SU-DHL-6 (cell line): ENCODE data around the gene LHX2.
"Not testable (repeated sequence)": the region's sequence is repeated elsewhere in the genome, so short reads cannot be mapped to it uniquely, and the experiment has no call there.

ENCODE experiments used
- H2AFZ ChIP-seq: fragments of 200-600 bp; sonication (generic); 2 replicates; pipeline ENCODE4 v1.6.1; 2014; ENCODE audit warnings: low read depth, mild to moderate bottlenecking, moderate library complexity, mixed read lengths, antibody characterized with exemption, low read length; ENCODE audit not compliant: severe bottlenecking
- H3F3A ChIP-seq: fragments of 200-600 bp; shearing (Covaris generic); 2 replicates; pipeline ENCODE4 v1.6.0; 2016; ENCODE audit warnings: antibody characterized with exemption, mild to moderate bottlenecking; ENCODE audit not compliant: insufficient read depth
- H3K27ac ChIP-seq: fragments of 200-600 bp; sonication (generic); 2 replicates; pipeline ENCODE4 v1.5.1; 2016; ENCODE audit warnings: low read depth, mild to moderate bottlenecking, low read length, moderate library complexity, mixed read lengths
- H3K27me3 ChIP-seq: fragments of 200-600 bp; sonication (generic), shearing (Covaris generic); 2 replicates; pipeline ENCODE4 v1.6.0; 2014; ENCODE audit warnings: mild to moderate bottlenecking, low read length
- H3K36me3 ChIP-seq: fragments of 200-600 bp; sonication (generic); 2 replicates; pipeline ENCODE4 v1.6.1; 2014; ENCODE audit warnings: mild to moderate bottlenecking, low read length, mixed read lengths
- H3K4me2 ChIP-seq: fragments of 300-600, 200-600 bp; shearing (Covaris generic), sonication (generic); 2 replicates; pipeline ENCODE4 v1.6.0; 2014; ENCODE audit warnings: low read length, low read depth, mild to moderate bottlenecking; ENCODE audit not compliant: poor library complexity, severe bottlenecking
- H3K4me3 ChIP-seq: fragments of 200-600 bp; sonication (generic); 2 replicates; pipeline ENCODE4 v1.5.1; 2014; ENCODE audit warnings: antibody characterized with exemption, low read length, mild to moderate bottlenecking, mixed read lengths; ENCODE audit not compliant: insufficient read depth, poor library complexity, severe bottlenecking
- H3K79me2 ChIP-seq: fragments of 200-600 bp; sonication (generic); 2 replicates; pipeline ENCODE4 v1.6.1; 2014; ENCODE audit warnings: mild to moderate bottlenecking, low read length, moderate library complexity; ENCODE audit not compliant: insufficient read depth
- H3K9ac ChIP-seq: fragments of 200-600 bp; sonication (generic); 2 replicates; pipeline ENCODE4 v1.7.0; 2014; ENCODE audit warnings: mild to moderate bottlenecking, low read length
- H3K9me2 ChIP-seq: fragments of 200-600 bp; sonication (generic); replicated peaks from 2 replicates; pipeline ENCODE4 v1.6.1; 2014; ENCODE audit warnings: low read length; ENCODE audit not compliant: insufficient read depth
- H3K9me3 ChIP-seq: fragments of 200-600 bp; sonication (generic); 2 replicates; pipeline ENCODE4 v1.6.1; 2014; ENCODE audit warnings: low read length, mixed read lengths; ENCODE audit not compliant: insufficient read depth
- H4K20me1 ChIP-seq: fragments of 200-600 bp; sonication (generic); 2 replicates; pipeline ENCODE4 v1.6.1; 2014; ENCODE audit warnings: low read depth, mild to moderate bottlenecking, antibody characterized with exemption, low read length, moderate library complexity, mixed read lengths
- EZH2phosphoT487 ChIP-seq: fragments of 200-600 bp; sonication (generic), shearing (Covaris generic); conservative IDR thresholded peaks from 2 replicates; pipeline ENCODE4 v1.6.1; 2018; ENCODE audit warnings: mild to moderate bottlenecking, antibody characterized with exemption, low read length, moderate library complexity, mixed read lengths
- TF ChIP-seq, protein P1 (sequence below): fragments of 200-600 bp; sonication (generic); IDR thresholded peaks from one replicate; pipeline ENCODE4 v1.5.1; 2017; ENCODE audit warnings: antibody characterized with exemption, mild to moderate bottlenecking, low read length, moderate library complexity; ENCODE audit not compliant: insufficient read depth, poor library complexity, severe bottlenecking

LHX2 gene

DNA sequence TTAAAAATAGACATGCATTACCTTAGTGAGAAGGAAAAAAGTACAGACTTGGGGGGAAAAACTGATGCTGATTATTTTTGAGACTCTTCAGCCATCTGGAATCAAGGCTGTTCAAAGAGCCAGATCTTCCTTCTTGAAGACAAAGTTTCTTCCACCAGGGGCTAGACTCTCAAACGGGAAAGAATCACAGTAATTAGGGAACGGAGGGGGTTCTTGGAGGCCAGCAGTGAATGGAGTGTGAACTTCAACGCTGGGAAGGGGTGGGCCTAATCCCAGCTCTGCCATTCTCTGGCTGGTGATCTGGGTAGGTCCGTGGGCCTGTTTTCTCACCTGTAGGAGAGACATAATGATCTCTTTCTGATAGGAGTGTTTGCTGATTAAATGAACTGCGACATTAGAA is 21.1 kb upstream of the LHX2 start:
- H2AFZ ChIP-seq = no peak overlapping the region
- TF ChIP-seq, protein P1, sequence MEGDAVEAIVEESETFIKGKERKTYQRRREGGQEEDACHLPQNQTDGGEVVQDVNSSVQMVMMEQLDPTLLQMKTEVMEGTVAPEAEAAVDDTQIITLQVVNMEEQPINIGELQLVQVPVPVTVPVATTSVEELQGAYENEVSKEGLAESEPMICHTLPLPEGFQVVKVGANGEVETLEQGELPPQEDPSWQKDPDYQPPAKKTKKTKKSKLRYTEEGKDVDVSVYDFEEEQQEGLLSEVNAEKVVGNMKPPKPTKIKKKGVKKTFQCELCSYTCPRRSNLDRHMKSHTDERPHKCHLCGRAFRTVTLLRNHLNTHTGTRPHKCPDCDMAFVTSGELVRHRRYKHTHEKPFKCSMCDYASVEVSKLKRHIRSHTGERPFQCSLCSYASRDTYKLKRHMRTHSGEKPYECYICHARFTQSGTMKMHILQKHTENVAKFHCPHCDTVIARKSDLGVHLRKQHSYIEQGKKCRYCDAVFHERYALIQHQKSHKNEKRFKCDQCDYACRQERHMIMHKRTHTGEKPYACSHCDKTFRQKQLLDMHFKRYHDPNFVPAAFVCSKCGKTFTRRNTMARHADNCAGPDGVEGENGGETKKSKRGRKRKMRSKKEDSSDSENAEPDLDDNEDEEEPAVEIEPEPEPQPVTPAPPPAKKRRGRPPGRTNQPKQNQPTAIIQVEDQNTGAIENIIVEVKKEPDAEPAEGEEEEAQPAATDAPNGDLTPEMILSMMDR = no peak
- no peak for TF ChIP-seq EZH2phosphoT487
- H4K20me1 ChIP-seq = no peaks in the 10 kb centered on the region
- no peaks in the 10 kb centered on the region for H3K79me2 ChIP-seq
- no peak overlapping the region for H3K9ac ChIP-seq
- no peaks in the 10 kb centered on the region for H3K9me3 ChIP-seq
- H3K9me2 ChIP-seq = no peaks in the 10 kb centered on the region
- H3K4me2 ChIP-seq = no peak overlapping the region
- H3K27me3 ChIP-seq = no peaks in the 10 kb centered on the region
- no peak overlapping the region for H3K27ac ChIP-seq
- no peaks in the 10 kb centered on the region for H3K36me3 ChIP-seq
- no peaks in the 10 kb centered on the region for H3F3A ChIP-seq
- H3K4me3 ChIP-seq = no peak overlapping the region

DNA sequence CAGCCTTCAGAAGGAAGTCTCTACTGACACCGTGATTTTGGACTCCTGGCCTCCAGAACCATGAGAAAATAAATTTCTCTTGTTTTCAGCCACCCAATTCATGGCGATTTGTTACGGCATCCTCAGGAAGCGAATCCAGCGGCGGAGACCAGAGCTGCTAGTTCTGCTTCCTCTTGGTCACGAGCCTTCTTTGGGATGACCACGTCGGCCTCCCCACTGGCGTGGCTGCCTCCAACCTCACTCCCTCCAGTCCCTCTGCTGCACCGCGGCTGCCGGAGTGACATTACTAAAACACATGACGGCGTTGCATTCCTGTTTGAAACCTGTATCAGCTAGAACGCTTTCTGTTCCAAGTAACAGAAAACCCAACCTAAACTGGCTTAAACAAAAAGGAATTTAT is 18.9 kb upstream of the LHX2 start:
- not testable (repeated sequence) for H3K9me2 ChIP-seq, H4K20me1 ChIP-seq, H3K9ac ChIP-seq, H3K9me3 ChIP-seq, H3K4me3 ChIP-seq, H3K79me2 ChIP-seq, H3K4me2 ChIP-seq, H3K27me3 ChIP-seq, H3K27ac ChIP-seq, H3K36me3 ChIP-seq, H3F3A ChIP-seq, H2AFZ ChIP-seq

DNA sequence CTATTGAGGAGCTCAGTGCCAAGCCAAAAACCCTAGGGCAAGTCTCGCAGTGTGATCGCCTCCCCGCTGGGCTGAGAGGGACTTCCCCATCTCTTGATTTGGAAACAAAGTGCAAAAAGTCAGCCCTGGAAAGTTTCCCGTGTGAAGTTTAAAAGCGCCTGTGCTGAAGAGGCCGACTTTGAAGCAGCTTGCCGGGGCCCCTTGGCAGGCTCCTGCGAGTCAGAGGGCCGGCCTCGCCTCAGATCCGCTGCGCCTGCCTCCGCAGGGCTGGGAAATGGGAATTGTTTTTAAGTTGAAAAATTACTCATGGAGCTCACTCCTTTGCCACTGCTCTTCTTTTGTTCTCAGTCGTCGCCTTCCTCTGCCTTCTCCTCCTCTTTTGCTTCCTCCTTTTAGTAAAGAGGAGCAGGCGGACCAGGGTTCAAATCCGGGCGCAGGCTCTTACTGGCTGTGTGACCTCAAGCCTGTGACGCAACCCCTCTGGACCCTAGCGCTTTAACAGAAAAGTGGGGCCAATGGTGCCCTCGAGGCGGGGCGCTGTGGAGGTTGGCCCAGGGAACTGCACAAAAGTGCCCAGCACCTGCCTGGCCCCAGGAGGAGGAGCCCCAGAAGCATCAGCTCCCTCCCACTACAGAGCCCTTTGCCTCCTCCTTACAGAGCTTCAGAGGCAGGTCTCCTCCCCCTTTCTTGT is 14.7 kb upstream of the LHX2 start:
- Histone ChIP-seq H3K36me3 (no peaks in the 10 kb centered on the region), H3F3A (no peaks in the 10 kb centered on the region), H3K79me2 (no peaks in the 10 kb centered on the region), H3K9me2 (no peaks in the 10 kb centered on the region), H3K27ac (no peak overlapping the region), H2AFZ (no peak overlapping the region), H3K4me3 (no peak overlapping the region), H4K20me1 (no peaks in the 10 kb centered on the region), H3K27me3 (no peaks in the 10 kb centered on the region), H3K4me2 (no peak overlapping the region), H3K9me3 (no peaks in the 10 kb centered on the region), H3K9ac (no peak overlapping the region)
- TF ChIP-seq, protein P1 = no peak
- no peak for TF ChIP-seq EZH2phosphoT487

GRCh38 chr9:123997665-123998277 is 13.8 kb upstream of the LHX2 start:
- H2AFZ ChIP-seq = no peak overlapping the region
- TF ChIP-seq, protein P1 = no peak
- TF ChIP-seq EZH2phosphoT487 = no peak
- no peak overlapping the region for H3K9ac ChIP-seq
- H3K27me3 ChIP-seq = no peaks in the 10 kb centered on the region
- H3K4me2 ChIP-seq = no peak overlapping the region
- no peaks in the 10 kb centered on the region for H3K36me3 ChIP-seq
- H3K9me3 ChIP-seq = no peaks in the 10 kb centered on the region
- H3K4me3 ChIP-seq = no peak overlapping the region
- H3K9me2 ChIP-seq = no peaks in the 10 kb centered on the region
- H3K79me2 ChIP-seq = no peaks in the 10 kb centered on the region
- H3F3A ChIP-seq = no peaks in the 10 kb centered on the region
- H4K20me1 ChIP-seq = no peaks in the 10 kb centered on the region
- H3K27ac ChIP-seq = no peak overlapping the region
